ENCODE data around the gene CNTFR.

- no peak for TF ChIP-seq CTCF (IDR thresholded peaks at IDR 0.05)
- TF ChIP-seq POLR2A (IDR thresholded peaks at IDR 0.05): no peak
These were observed 8.2 kb downstream of the CNTFR start for GRCh38 chr9:34581318-34581717.

Data from body of pancreas (tissue), 4 donors.